AG09319 (cell line): ENCODE results near the gene ST6GAL2.

Experiments
- DNase-seq: peaks from one replicate; pipeline ENCODE4 v3.0.0-alpha.2; 2010; ENCODE audit warnings: low read depth; ENCODE audit errors: extremely low read depth
- TF ChIP-seq, protein P1 (sequence below): IDR thresholded peaks from 2 replicates; pipeline ENCODE4 v1.5.1; 2011; ENCODE audit warnings: low read depth, mild to moderate bottlenecking, inconsistent platforms, low read length, moderate library complexity

Gene ST6GAL2

DNA sequence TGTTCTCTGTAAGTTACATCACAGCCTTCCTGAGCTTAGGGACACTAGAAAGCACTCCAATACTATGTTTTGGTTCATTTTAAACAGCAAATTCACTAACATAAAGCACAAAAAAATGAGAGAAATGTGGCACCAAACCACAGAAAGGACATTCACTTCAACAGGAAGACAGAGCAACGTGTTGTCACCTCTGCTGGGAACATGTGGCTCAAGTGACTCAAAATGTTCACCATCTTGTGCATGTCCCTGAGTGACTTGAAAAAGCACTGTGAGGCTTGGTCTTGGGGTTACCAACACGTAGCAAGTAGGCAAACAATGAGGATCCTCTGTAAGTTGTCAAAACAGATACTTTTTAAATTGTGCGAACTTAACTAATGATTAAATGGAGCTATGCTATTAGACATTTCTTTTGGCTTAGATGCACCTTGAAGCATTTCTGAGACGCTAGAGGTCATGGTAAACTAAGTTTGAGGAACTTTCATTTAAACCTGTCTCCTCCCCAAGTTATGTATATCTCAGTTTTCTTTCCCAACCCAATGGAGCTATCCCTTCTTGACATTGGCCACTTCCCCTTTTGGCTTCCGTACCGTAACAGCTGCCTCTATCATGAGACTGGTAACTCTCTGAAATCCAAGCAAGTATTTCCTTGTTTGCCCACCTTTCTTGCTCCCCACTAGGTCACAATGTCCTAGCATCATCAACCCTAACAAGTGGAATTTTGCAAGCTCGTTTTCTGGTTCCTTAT lies 14.0 kb upstream of the ST6GAL2 start:
- no peak for DNase-seq
- TF ChIP-seq, protein P1, sequence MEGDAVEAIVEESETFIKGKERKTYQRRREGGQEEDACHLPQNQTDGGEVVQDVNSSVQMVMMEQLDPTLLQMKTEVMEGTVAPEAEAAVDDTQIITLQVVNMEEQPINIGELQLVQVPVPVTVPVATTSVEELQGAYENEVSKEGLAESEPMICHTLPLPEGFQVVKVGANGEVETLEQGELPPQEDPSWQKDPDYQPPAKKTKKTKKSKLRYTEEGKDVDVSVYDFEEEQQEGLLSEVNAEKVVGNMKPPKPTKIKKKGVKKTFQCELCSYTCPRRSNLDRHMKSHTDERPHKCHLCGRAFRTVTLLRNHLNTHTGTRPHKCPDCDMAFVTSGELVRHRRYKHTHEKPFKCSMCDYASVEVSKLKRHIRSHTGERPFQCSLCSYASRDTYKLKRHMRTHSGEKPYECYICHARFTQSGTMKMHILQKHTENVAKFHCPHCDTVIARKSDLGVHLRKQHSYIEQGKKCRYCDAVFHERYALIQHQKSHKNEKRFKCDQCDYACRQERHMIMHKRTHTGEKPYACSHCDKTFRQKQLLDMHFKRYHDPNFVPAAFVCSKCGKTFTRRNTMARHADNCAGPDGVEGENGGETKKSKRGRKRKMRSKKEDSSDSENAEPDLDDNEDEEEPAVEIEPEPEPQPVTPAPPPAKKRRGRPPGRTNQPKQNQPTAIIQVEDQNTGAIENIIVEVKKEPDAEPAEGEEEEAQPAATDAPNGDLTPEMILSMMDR, result no peak

DNA sequence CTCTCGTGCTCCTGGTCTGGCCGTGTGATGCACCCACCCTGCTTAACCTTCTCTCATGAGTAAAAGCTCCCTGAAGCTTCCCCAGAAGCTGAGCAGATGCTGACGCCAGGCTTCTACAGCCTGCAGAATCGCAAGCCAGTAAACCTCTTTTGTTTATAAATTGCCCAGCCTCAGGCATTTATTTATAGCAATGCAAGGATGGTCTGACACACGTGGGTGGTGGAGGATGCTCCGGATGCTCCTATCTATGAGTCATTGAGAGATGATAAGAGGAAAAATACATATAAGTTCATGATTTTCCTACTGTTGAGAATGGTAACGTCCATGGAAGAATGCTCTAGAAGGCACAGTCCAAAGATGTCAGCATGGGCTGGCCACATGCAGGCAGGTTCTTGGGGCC lies 8.6 kb upstream of the ST6GAL2 start:
- TF ChIP-seq, protein P1, result no peak
- no peak for DNase-seq

DNA sequence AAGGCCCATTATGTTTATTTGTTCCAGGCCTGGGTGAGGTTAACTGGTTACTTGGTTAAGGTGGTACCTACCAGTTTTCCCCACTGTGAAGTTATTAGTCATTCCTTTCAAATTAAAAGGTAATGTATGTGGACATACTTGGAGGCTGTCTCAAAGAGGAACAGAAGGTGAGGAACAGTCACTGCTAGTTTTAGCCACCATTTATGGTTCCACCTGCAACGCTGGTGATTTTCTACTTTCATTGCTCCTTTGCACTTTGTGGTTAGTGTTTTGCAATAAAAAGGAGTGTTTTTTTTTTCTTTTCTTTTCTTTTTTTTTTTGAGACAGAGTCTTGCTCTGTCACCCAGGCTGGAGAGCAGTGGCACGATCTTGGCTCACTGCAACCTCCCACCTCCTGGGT lies 6.1 kb upstream of the ST6GAL2 start:
- DNase-seq, result no peak
- TF ChIP-seq, protein P1, result no peak

DNA sequence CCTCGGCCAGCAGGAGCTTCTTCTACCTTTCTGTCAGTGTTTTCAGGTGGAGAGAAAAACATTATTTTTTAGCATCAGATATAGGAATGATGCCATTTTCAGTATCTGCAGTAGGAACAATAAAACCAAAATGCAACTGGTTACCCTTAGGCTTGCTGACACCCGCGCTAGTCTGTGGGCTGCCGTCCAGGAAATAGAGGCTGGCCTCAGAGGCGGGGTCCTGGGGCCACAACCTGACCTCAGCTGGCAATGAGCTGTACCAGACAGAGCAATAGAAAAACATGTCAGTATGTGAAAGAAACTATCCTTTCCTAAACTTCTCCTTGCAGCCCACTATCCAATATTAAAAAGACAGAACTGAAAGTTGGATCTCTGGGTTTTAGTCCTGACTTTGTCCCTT lies 4.6 kb upstream of the ST6GAL2 start:
- TF ChIP-seq, protein P1, result no peak
- no peak for DNase-seq

DNA sequence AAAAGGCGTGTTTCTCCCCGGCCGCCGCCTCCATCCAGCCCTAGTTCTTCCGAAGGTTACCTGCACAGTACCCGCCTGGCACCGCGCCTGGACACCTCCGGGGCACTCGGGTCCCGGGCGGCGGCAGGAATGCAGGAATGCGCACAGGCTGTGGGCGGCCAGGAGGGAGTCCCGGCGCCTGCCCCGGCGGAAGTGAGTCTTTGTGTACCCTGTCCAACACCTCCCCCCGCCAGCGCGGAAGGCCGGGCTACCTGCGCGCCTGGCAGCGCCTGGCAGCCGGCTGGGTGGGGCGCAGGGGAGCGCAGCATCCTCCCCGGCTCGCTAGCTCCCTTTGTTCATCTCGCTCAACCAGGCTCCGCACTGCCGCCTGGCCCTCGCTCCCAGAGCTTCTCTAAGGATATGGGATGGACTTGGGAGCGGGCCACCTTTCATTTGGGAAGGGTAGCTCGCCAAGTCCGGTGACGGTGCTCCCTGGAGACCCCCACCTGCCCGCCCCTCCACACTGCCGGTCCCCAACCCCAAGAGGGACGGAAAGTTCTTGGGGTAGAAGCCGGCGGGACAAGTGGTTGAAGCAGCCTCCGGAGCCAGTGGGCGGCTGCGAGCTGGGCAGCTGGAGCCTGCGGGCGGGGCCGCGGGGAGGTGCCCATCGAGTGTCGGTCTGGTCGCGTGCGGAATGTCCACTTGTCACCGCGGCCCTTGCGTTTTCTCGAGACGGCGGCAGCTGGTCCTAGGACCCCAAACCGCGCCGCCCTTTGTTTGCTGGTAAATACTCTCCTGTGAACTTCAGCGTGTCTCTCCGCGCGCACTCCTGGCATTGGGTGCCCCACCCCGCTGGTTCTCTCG lies 1.2 kb upstream of the ST6GAL2 start:
- DNase-seq, result no peak
- TF ChIP-seq, protein P1, result no peak

DNA sequence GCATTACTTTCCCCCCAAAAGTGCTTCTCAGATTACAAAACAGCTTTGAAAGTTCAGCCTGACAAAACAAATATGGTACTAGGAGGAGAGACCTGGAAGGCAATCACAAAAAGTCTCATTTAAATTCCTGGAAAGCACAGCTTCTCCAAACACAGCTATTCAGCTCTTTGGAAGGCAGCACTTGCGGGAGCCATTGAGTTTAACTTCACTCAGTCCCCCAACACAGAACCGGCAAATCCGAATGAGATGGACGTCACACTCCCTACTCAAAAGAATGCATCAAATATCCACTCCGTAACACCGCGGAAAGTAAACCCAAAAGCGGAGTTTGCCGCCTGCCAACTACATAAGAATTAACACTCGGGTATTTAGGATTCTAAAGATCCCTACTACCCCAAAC lies 638 bp downstream of the ST6GAL2 start:
- TF ChIP-seq, protein P1, result no peak
- no peak for DNase-seq

DNA sequence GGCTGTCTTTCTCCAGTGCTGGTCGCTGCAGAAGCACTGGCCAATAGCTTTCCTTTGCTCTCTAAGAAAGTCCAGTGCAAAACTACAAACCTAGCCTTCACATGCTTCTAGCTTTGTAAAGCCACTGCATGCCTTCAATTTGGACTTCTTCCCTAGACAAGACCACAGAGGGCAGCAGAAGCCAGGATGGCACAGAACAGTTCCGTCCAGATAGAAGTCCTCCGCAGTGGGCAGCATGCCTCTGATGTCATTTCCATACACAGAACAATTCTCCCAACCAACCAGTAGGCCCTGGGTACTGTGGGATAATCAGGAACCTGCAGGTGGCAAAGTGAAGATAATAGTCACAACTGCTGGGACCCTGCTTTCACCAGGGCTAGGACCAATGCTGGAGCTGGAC lies 3.3 kb downstream of the ST6GAL2 start:
- DNase-seq, result no peak
- TF ChIP-seq, protein P1, result no peak
